ENCODE data around the gene PAX7.
"Not testable (repeated sequence)": the region's sequence is repeated elsewhere in the genome, so short reads cannot be mapped to it uniquely, and the experiment has no call there.

PAX7 gene

DNA sequence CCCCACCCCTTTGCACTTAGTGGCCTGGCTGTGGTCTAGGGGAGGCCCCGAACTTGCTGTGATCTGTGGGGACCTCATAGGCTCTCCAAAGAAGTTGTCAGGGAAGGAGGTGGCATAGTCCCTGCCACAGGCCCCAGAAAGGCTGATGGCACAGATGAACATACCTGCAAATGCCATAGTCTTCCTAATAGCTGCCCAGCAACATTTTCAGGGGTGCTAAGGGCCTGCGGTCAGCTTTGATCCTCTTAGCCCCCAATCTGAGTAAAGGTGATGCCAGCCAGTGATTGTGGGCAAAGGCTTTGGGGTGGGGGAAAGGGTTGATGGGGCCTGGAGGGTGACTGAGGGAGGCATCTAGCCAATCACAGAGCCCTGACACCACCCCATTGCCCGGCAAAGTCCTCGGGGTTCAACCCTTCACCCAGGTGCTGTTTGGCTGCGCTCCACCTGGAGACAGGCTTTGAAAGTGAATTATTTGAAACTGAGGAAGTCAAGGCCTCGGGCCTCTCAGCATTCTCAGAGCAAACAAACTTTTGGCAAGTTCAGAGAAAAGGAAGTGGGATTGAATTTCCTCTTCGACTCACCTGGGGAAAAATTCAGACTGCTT, 35.8 kb downstream of the PAX7 start:
- no peak for DNase-seq

DNA sequence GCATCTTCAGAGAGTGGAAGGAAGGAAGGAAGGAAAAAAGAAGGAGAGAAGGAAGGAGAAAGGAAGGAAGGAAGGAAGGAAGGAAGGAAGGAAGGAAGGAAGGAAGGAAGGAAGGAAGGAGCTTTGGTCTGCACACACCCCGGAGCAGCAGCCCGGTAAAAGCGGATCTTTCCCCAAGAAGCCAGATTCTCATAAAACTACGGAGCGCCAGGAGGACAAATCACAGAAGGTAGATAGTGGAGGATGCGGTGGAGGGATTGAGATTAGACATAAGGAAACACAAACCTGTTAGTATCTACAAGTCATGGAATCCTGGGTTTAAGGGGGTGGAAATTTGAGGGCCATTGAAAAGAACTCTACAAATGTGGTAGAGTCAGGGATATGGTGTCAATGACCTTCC, 36.7 kb downstream of the PAX7 start:
- no peak for DNase-seq

DNA sequence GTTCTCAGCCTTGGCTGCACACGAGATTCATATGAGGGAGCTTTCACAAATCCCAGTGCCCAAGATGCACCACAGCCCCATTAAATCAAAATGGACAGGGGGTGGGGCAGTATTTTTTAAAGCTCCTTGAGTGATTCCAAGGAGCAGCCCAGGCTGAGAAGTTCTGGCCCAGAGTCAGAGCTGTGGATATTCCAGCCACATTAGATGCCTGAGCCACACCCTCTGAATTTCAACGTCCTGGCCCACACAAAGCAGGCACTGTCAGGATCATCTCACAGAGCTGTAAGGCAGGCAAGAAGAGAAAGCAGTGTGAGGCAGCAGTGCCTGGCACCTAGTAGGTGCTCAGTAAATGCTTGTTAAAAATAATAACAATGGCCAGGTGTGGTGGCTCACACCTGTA, 37.4 kb downstream of the PAX7 start:
- DNase-seq = no peak

DNA sequence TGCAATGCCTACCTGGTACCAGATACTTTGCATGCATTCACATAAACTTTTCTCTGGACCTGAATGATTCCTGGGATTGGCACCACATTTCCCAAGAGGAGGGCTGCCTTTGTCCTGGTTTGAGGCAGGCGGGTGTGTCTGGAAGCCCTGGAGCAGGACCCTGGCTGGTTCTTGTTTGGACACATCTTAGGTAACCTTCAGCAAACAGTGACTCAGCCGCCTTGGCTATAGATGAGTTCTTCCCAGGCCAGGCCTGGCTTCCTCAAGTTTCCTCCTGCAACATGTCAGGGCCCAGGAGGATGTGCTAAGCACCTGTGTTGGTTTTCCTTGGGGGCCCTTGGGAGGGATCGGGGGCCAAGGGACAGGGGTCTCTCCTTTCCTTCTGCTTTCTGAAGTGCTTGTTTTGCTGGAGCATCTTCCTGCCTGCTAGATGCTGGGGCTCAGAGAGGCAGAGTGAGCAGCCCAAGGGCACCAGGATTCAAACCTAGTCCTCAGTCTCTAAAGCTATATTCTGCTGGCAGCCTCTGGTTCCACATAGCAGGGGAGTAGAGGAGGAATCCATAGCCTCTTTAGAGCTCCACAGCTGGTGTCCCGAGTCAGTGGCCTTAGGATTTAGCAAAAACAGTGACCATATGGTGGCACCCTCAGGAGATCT, 38.2 kb downstream of the PAX7 start:
- DNase-seq = no peak

DNA sequence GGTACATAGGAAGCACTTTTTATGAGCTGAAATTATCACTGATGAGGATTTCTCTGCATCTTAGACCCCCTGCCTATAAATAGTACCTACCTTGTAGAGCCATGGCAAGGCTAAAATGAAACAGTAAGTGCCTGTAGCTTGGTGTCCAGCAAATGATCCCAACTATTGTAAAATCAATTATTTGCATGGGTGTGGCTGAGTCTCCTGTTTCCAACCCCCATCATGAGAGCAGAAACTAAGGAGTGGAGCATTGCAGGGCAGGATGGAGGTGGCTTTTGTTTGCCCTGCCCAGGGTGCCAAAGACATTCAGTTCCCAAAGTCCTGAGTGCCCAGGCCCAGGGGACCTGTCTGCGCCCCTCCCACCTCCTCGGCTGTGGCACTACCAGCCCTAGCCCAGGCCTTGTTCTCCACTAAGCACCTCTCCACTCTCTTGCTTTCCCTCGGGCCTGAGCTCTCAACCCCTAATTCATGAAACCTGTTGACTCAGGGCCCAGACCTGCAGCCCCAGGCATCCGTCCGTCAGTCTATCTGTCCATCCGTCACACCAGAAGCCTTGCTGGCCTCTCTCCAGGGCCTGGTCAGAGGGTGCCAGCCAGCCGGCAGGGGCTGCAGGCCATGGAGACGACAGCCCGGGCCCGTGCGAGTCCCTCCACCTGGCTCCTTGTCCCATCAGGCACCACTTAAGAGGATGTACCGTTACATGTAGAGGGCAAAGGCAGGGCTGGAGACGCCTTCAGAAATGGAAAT, 39.6 kb downstream of the PAX7 start:
- DNase-seq = no peak

DNA sequence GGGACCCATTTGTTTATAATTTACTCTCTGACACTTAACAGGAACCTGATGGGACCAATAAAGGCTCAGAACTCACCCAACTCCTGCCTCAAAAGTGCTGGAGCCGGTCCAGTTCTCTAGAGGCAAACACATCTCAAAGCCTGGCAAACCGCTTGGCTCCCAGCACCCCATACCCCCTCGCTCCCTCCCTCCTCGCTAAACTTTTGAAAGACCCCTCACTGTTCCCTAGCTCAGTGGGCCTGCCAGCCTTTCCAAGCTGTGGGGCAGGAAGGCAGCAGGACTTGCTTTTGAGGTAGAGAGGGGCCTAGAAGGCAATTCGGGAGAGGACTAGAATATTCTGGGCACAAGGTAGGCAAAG, 40.2 kb downstream of the PAX7 start:
- DNase-seq = no peak

DNA sequence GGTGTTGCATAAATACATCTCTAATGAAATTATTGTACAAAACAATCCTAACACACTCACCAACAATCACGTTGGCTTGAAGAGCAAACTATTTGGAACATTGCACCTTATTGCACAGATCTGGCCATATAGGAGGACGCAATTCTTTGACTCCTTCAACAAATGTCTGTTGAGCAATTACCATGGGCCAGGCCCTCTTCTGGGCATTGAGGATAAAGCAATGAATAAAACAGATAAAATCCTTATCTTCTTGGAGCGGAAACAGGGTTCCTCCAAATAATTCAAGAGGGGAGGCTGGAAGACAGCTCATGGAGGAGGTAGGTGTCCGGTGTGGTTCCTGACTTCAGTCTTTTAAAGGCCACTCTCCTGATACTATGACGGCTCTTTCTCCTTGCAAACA, 43.3 kb downstream of the PAX7 start:
- no peak for DNase-seq

DNA sequence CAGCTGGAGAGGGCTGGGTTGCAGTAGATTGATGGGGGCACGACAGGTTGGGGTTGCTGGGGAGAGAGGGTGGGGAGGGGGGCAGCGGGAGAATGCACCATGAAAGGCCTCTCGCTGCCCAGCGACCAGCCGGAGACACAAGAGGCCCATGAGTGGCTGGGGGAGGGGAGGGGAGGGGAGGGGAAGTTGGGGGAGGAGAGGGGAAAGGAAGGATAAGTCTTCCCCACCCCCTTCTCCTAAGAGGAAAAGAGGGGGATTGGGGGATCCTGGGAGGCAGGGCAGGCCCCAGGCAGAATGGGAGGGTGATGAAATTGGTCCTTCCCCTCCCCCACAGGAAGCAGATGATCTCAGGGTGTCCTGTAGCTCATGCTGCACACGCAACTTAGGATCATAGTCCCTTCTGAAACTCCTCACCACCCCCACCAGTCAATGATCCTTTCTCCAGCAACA, 45.7 kb downstream of the PAX7 start:
- DNase-seq = no peak

DNA sequence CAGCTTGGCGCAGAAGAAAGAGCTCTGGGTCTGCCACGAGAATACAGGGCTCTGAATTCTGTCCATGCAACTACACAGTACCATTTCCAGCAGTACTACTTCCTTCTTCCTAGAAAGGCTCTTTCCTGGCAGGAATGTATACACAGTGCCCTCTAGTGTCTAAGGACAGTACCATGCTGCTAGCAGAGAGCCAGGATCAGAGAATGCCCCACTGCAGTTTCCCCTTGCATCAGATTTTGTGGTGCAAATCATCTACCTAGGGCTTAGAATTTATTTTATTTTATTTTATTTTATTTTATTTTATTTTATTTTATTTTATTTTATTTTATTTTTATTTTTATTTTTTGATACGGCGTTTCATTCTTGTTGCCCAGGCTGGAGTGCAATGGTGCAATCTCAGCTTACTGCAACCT, 50.8 kb downstream of the PAX7 start:
- DNase-seq = peak in 1 of 5 experiments; percentile 23

DNA sequence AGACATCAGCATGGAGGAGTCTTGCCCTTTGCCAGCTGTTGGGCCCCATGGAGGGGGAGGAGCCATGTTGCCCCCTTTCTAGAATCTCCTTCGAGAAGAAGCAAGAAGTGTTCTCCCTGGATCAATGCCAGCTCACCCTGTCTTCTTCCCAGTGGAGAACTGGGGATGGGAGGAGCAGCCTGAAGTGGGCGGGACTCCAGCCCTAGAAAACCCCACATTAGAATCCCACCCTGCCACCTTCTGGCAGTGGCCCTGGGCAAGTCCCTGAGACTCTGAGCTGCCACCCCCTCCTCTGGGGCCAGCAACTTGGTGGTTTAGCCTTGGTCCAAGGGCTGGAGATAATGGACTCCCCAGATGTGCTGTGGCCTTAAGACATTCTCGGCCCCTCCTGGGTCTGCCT, 51.7 kb downstream of the PAX7 start:
- DNase-seq = no peak

DNA sequence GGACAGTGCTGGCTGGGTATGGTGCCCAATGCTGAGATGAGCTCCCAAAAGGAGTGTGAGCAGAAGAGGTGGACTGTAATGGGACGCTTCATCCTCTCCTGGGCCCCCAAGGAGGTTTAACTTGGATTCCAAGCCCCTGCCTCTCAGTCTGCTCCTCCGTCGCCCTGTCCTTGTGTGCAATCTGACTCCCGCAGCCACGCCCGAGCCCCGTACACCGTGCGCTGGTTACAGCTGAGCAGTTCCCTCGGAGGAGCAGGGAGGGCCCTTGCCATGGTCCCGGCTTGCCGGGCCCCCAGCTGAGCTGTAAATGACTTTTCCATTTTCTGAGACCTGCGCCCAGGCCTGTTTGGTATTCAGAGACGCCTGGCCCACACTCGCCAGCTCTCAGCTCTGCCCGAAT, 53.7 kb downstream of the PAX7 start:
- DNase-seq = no peak

DNA sequence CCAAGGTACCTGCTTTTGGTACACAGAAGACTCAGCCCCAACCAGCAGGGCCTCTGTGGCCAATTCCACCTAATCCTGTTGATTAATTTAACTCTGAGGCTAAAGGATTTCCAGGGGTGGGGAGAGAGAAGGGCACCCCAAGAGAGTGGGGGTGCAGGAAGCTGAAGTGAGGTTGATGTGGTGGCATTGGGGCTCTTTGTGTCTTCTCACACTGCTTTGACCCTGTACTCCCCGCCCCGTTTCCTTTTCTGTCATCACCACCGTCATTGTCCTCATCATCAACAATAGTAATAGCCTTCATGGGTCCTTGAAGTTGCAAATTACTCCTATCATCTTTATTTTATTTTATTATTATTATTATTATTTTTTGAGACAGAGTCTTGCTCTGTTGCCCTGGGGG, 55.9 kb downstream of the PAX7 start:
- no peak for DNase-seq

DNA sequence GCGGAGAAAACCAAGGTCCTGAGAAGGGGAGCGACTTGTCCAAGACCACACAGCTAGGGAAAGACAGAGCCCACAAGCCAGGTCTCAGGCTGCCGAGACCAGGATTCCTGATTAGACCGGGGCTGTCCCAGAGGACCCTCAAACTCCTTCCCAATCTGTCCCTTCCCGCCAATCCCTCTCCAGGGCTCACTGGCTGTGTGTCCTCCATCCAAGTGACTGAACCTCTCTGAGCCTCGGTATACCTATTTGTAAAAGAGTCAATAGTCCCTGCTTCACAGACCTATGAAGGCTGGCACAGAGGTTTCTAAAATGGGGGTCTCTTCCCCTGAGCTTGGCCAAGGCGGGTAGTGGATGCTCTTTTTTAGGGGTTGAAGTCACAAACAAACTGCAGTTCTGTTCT, 56.6 kb downstream of the PAX7 start:
- no peak for DNase-seq

DNA sequence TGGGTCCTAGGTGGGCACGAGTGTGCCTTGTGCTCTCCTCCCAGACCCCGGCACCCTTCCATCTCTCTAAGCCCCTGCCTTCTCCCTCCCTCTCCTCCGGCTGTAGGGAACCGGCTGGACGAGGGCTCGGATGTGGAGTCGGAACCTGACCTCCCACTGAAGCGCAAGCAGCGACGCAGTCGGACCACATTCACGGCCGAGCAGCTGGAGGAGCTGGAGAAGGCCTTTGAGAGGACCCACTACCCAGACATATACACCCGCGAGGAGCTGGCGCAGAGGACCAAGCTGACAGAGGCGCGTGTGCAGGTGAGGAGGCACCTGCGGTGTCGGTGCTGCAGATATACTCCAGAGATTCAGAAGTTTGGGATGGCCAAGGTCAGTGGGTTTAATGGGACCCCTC, 61.0 kb downstream of the PAX7 start:
- DNase-seq = no peak

DNA sequence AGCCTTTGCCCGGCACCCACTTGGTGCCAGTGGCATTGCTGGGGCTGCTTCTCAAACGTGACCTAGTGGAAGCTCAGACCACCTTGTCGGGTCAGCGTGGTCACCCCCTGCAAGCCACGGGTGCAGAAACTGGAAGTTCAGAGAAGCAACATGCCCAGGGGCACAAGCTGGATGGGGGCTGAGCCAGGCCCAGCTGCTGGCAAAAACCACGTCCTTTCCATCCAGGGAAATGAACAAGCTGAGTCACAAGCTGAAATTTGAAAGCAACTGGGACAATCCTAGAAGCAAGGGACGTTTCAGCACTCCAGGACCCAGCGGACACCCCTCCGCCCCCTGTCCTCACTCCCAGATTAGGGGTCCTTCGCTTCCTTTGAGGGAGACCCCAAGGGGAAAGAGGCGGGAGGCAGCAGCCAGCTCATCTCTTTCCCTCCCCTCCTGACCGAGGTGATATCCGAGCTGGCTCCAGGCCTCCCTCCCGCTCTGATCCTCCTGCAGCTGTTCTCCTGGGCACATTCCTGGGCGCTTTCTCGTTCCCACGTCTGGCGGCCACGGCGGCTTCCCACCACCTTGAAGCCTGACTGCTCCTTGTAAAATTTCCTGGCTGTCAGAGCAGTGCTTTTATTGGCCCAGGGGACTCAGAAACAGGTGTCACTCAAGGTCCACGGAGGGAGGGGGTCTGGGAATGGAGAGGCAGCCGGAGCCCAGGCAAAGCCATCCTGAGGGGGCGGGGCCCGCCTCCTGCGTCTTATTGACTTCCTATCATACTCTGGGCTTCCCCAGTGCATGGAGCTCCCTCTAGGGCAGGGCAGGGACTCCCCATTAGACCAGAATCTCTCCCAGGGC, 62.8 kb downstream of the PAX7 start:
- no peak for DNase-seq

DNA sequence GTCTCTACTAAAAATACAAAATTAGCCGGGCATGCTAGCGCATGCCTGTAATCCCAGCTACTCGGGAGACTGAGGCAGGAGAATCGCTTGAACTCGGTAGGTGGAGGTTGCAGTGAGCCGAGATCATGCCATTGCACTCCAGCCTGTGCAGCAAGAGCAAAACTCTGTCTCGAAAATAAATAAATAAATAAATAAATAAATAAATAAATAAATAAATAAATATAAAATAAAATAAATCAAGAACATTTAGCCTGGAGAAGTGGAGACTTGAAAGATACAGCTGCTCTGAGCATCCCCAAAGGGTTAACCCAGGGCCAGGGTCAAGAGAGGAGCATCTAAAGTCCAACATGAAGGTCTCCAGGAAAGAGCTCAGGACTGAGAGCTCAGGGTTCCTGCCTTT, 63.6 kb downstream of the PAX7 start:
- not testable (repeated sequence) for DNase-seq

DNA sequence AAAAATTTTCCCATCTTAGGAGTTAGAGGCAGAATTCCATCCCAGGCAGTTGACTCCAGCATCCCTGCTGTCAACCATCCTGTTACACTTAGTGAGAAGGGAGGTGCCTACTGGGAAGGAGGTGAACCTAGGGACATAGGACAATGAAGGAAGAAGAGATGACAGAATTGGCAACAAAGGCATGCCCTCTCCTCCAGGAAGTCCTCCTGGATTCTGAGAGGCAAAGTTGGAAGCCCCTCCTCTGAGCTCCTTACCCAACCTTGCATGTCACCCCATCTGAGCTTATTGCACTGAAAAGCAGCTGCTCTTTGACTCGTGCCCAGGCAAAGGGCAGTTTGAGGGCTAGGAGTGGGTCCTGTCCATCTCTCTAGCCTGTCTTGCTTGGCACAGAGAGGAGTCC, 66.9 kb downstream of the PAX7 start:
- no peak for DNase-seq

DNA sequence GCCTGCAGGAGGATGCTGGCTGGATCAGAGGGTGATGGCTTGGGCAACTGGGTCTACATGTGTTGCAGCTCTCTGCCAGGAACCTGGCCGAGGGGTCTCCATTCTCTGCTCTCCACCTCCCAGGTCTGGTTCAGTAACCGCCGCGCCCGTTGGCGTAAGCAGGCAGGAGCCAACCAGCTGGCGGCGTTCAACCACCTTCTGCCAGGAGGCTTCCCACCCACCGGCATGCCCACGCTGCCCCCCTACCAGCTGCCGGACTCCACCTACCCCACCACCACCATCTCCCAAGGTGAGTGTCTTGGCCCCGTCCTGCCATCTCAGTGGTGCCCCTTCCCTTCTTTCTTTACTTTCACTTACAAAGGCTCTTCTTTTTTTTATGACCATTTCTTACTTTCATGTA, 69.9 kb downstream of the PAX7 start:
- no peak for DNase-seq

DNA sequence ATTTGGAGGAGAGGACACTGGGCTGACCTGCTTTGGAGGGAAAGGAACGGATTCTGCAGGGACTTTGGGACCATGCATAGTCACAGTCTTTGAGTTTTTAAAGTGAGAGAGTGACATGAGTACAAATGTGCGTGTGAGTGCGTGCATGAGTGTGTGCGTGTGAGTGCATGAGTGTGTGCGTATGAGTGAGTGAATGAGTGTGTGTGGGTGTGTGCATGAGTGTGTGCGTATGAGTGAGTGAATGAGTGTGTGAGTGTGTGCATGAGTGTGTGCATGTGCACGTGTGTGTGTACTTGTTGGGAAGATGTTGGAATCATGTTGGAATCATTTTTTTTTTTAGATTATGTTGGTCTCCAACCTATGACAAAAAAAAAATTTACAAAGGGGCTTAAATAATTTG, 70.5 kb downstream of the PAX7 start:
- DNase-seq = no peak

DNA sequence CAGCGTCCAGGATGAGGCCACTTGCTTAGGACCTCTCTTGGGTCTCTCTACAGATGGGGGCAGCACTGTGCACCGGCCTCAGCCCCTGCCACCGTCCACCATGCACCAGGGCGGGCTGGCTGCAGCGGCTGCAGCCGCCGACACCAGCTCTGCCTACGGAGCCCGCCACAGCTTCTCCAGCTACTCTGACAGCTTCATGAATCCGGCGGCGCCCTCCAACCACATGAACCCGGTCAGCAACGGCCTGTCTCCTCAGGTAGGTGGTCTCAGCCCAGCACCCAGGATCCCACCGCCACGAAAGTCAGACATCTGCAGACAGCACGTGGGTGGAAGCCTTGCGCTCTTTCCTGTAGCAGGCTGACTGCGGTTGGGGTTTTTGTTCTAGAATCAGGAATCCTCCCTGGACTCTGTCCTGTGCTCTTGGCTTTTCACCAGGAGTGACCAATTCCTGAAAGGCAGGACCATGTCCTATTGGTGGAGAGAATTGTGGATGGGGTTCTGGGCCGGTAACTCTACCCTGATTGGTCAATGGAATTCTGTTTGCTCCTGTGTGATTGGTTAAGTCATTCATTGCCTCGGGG, 72.5 kb downstream of the PAX7 start:
- no peak for DNase-seq

DNA sequence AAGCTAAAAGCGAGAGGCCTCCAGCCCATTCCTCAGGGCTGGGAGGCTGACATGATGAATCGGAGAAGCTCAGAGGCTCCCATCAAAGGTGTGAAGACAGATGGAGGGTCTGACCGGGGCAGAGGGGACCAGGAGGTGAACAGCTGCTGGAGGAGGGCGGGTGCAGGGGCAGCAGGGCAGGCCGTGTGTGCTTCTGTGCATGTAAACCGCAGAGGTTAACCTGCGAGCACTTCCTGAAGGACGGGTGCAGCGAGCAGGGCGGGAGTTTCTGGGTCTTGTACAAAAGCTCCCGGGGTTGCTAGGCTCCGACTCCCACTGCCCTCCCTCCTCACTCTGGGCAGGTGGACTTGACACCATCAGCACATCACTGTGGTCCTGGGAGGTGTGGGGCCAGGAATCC, 75.2 kb downstream of the PAX7 start:
- DNase-seq = peak in 1 of 5 experiments; percentile 3

DNA sequence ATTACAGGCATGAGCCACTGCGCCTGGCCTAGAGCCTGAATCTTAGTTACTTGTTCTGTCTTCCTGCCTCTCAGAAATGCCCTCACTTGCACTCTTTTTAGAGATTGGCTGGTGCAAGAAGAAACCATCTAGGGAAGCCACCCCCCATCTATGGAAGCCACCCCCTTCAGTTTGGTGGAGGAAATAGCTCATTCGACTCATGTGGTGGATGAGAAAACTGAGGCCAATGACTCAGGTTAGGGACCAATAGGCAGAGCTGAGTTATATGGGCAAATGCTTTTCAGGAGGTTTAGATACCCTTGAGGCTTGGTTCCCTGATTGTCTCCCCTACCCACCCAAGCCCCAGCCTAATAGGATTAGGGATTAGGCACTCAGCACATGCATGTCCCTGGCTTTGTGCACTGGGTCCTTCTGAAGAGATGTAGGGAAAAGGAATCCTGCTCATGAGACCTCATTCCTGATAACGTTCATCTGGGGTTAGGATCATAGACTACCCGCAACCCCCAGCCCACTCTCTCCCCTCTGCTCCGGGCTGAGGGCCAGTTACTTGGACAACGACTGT, 77.1 kb downstream of the PAX7 start:
- no peak for DNase-seq

DNA sequence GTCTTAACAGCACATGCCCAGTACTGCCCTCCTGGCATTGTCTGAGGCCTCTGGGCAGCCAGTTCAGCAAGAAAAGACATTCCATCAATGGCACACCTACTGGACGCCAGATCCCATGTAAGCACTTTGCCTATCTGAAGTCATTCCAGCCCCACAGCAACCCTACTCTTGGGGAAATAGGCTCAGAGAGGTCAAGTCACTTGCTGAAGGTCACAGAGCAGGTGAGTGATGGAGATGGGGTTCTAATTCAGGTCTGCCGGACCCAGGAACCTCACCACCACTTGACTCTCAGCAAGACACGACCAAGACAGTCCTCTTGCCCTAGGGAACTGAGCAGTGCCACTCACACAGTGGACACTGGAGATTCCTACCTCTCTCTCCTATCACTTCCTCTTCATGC, 79.4 kb downstream of the PAX7 start:
- DNase-seq = no peak
